Uterus (tissue), 2 donors: ENCODE data around the gene NEMP1.

Experiments used
- CTCF ChIP-seq, 4 experiments: fragments of 200-600 bp in 2 of 4; fragments of 450-650 bp in 2 of 4; sonication (generic) in 2 of 4; IDR thresholded peaks; one replicate each; pipeline ENCODE4 v1.5.1; 2016 to 2019; ENCODE audit warnings: antibody characterized with exemption in 4 of 4, mild to moderate bottlenecking in 2 of 4, moderate library complexity in 1 of 4
- POLR2A ChIP-seq, 2 donors: fragments of 450-650 bp; IDR thresholded peaks; one replicate each; pipeline ENCODE4 v1.6.1; 2016; ENCODE audit warnings: antibody characterized with exemption in 2 of 2, mild to moderate bottlenecking in 1 of 2, moderate library complexity in 1 of 2

DNA sequence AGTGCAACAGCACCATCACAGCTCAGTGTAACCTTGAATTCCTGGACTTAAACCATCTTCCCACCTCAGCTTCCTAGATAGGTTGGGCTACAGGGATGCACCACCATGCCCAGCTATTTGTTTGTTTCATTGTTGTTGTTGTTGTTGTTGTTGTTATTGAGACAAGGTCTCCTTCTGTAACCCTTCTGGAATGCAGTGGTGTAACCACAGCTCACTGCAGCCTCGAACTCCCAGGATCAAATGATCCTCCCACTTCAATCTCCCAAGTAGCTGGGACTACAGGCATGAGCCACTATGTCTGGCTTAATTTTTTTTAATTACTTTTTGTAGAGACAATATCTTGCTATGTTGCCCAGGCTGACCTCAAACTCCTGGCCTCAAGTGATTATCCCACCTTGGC is 1.2 kb upstream of the NEMP1 start:
- TF ChIP-seq CTCF (IDR thresholded peaks at IDR 0.05) = no peak
- no peak for TF ChIP-seq POLR2A (IDR thresholded peaks at IDR 0.05)
